Spleen (tissue), 7 donors: ENCODE results near the gene ZNF804B.

Source experiments
- POLR2A ChIP-seq, 3 donors: fragments of 450-650 bp; IDR thresholded peaks; one replicate each; pipeline ENCODE4 v1.5.1; 2017; ENCODE audit warnings: antibody characterized with exemption in 3 of 3, mild to moderate bottlenecking in 1 of 3
- POLR2AphosphoS5 ChIP-seq, 3 donors: sonication (generic); formaldehyde crosslinking; IDR thresholded peaks; one replicate each; pipeline ENCODE4 v1.5.1; 2017; ENCODE audit warnings: antibody characterized with exemption in 3 of 3
- TF ChIP-seq, protein P1 (sequence below), 11 experiments: fragments of 200-600 bp in 7 of 11; fragments of 450-650 bp in 4 of 11; sonication (generic) in 4 of 11; IDR thresholded peaks in 8 of 11; conservative IDR thresholded peaks in 3 of 11; 1 replicate in 7 of 11; 2 replicates in 4 of 11; pipeline versions ENCODE4 v1.4.0 to v1.8.0; 2016 to 2021; ENCODE audit warnings: antibody characterized with exemption in 11 of 11, inconsistent platforms in 4 of 11, mild to moderate bottlenecking in 1 of 11
- donor health status: DM: no; HTN: no; CAD: no; lungs with moderate emphysema.
- donor health status: DM: no; HTN: no; CAD: no.
- donor health status: DM: no; HTN: no; CAD: no.

- TF ChIP-seq, protein P1, sequence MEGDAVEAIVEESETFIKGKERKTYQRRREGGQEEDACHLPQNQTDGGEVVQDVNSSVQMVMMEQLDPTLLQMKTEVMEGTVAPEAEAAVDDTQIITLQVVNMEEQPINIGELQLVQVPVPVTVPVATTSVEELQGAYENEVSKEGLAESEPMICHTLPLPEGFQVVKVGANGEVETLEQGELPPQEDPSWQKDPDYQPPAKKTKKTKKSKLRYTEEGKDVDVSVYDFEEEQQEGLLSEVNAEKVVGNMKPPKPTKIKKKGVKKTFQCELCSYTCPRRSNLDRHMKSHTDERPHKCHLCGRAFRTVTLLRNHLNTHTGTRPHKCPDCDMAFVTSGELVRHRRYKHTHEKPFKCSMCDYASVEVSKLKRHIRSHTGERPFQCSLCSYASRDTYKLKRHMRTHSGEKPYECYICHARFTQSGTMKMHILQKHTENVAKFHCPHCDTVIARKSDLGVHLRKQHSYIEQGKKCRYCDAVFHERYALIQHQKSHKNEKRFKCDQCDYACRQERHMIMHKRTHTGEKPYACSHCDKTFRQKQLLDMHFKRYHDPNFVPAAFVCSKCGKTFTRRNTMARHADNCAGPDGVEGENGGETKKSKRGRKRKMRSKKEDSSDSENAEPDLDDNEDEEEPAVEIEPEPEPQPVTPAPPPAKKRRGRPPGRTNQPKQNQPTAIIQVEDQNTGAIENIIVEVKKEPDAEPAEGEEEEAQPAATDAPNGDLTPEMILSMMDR (IDR thresholded peaks at IDR 0.05 in 8 of 11, conservative IDR thresholded peaks at IDR 0.05 in 3 of 11) = no peak
- TF ChIP-seq POLR2A (IDR thresholded peaks at IDR 0.05) (no peak), POLR2AphosphoS5 (IDR thresholded peaks at IDR 0.05) (no peak)
These were observed 597.6 kb downstream of the ZNF804B start for GRCh38 chr7:89357121-89357520.
